Keratinocyte (primary cell): ENCODE results near the gene DSE.

ENCODE experiments used
- CTCF ChIP-seq, 3 experiments: IDR thresholded peaks in 1 of 3; conservative IDR thresholded peaks in 1 of 3; optimal IDR thresholded peaks in 1 of 3; 2 replicates in 2 of 3; 3 replicates in 1 of 3; pipeline versions ENCODE3 to v1.5.1; 2011; ENCODE audit warnings: low read length in 3 of 3, mild to moderate bottlenecking in 3 of 3, moderate library complexity in 2 of 3, control low read depth in 1 of 3, inconsistent platforms in 1 of 3; ENCODE audit not compliant: insufficient read depth in 2 of 3; ENCODE audit errors: extremely low read depth in 1 of 3
- EZH2 ChIP-seq: IDR thresholded peaks from one replicate; pipeline ENCODE4 v1.6.1; 2012; ENCODE audit warnings: inconsistent platforms, mild to moderate bottlenecking, low read length, moderate library complexity

DNA sequence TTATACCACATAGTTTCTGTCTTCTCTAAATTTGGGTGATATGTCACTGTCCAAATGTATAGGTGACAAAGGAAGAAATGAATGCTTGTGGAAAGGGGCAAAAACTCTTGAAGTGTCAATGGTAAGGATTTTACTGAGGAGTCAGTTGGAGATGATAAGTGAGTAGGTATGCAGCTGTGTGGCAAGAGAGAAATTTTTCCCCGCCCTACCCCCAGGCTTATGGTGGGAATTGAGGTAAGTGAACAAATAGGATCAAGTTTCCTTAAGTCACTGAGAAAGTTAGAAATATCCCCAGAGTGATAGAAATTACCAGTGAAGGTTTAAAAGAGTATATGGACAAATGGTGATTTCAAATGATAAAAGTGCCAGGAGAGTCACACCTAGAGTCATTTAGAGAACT, 11.8 kb downstream of the DSE start:
- TF ChIP-seq CTCF (optimal IDR thresholded peaks at IDR 0.05 in 1 of 3, IDR thresholded peaks at IDR 0.05 in 1 of 3, conservative IDR thresholded peaks at IDR 0.05 in 1 of 3; ENCODE audit: extremely low read depth in 1 of 3, insufficient read depth in 2 of 3, low read length in 3 of 3), result no peak
- no peak for TF ChIP-seq EZH2
